K562 (cell line): Measurements from ENCODE around the gene NPTXR. TPM values are rescaled to one million over a fixed set of nuclear protein-coding genes. Genes with fewer than 3 reads are reported as not detected.

ENCODE experiments used
- ATAC-seq: fragments of 200-7000 bp; cut with Tn5 transposase; 3 replicates; pipeline ENCODE4 v1.9.1; 2020; ENCODE audit warnings: moderate library complexity
- BruUV-seq: library from RNA; stranded (reverse); fragments of 400-500 nt; replicated peaks from 2 replicates; lab custom pipeline; 2021; lab: Mats Ljungman, UMichigan
- CTCF ChIA-PET: fragments of 300-600 bp; formaldehyde crosslinking; extraction: SDS; loops from one replicate; lab custom pipeline; 2021; ENCODE audit warnings: low intra/inter-chr PET ratio; lab: Yijun Ruan, JAX
- POLR2A ChIA-PET: fragments of 300-600, 350-650 bp; sonication (Branson Sonifier 250); formaldehyde crosslinking; extraction: SDS; loops from one replicate; lab custom pipeline; 2021; ENCODE audit warnings: antibody characterized with exemption, inconsistent platforms; lab: Yijun Ruan, JAX
- DNase-seq, 4 experiments: peaks; one replicate each; pipeline versions ENCODE4 v3.0.0 to v3.0.0-alpha.2; 2011 to 2018; ENCODE audit warnings: low spot score in 3 of 4, mixed read lengths in 3 of 4; ENCODE audit errors: extremely low read depth in 1 of 4
- FAIRE-seq: peaks from 2 replicates; lab custom pipeline; 2011; peaks lifted over from hg19 to GRCh38; lab: Jason Lieb, UNC
- H2AFZ ChIP-seq: 2 replicates; pipeline ENCODE4 v1.6.0; 2011; ENCODE audit warnings: low read depth, low read length, control low read depth, inconsistent platforms
- H3K27ac ChIP-seq: fragments of 200-600 bp; 3 replicates; pipeline ENCODE4 v1.8.0; 2011; ENCODE audit warnings: low read depth, mild to moderate bottlenecking, control low read depth, inconsistent platforms, low read length, moderate library complexity, mixed read lengths; ENCODE audit errors: extremely low read depth
- H3K27me3 ChIP-seq, 2 experiments: fragments of 300-600 bp in 1 of 2; 2 replicates in 1 of 2; 3 replicates in 1 of 2; pipeline versions ENCODE4 v1.6.0 to v1.8.0; 2011; ENCODE audit warnings: inconsistent platforms in 2 of 2, low read length in 2 of 2, mild to moderate bottlenecking in 1 of 2, mixed read lengths in 1 of 2, moderate library complexity in 1 of 2; ENCODE audit not compliant: control insufficient read depth in 2 of 2, insufficient read depth in 2 of 2
- H3K36me3 ChIP-seq: fragments of 300-600 bp; 3 replicates; pipeline ENCODE4 v1.8.0; 2011; ENCODE audit warnings: mild to moderate bottlenecking, low read length, inconsistent platforms; ENCODE audit not compliant: control insufficient read depth, insufficient read depth
- H3K4me1 ChIP-seq, 2 experiments: fragments of 200-600 bp in 1 of 2; replicated peaks in 1 of 2; 2 replicates in 1 of 2; 3 replicates in 1 of 2; pipeline versions ENCODE4 v1.5.1 to v1.8.0; 2011; ENCODE audit warnings: inconsistent platforms in 2 of 2, low read length in 2 of 2, mild to moderate bottlenecking in 1 of 2, mixed read lengths in 1 of 2, moderate library complexity in 1 of 2; ENCODE audit not compliant: control insufficient read depth in 2 of 2, insufficient read depth in 2 of 2
- H3K4me2 ChIP-seq: 2 replicates; pipeline ENCODE4 v1.6.1; 2011; ENCODE audit warnings: low read length, control low read depth, inconsistent platforms, mixed read lengths; ENCODE audit not compliant: insufficient read depth
- H3K4me3 ChIP-seq: fragments of 200-600 bp; sonication (generic), shearing (Covaris generic); 2 replicates; pipeline ENCODE4 v1.5.1; 2016; ENCODE audit warnings: control low read depth, inconsistent platforms
- H3K79me2 ChIP-seq: fragments of 200-600 bp; 3 replicates; pipeline ENCODE4 v1.8.0; 2011; ENCODE audit warnings: low read length, inconsistent platforms; ENCODE audit not compliant: control insufficient read depth, insufficient read depth
- H3K9ac ChIP-seq, 2 experiments: 2 replicates each; pipeline versions ENCODE4 v1.6.0 to v1.6.1; 2011; ENCODE audit warnings: low read depth in 2 of 2, low read length in 2 of 2, control low read depth in 1 of 2, inconsistent platforms in 1 of 2, mild to moderate bottlenecking in 1 of 2, mixed read lengths in 1 of 2; ENCODE audit not compliant: insufficient read depth in 1 of 2
- H3K9me1 ChIP-seq: one replicate; pipeline ENCODE4 v1.6.0; 2011; ENCODE audit warnings: inconsistent platforms, mild to moderate bottlenecking, low read length, moderate library complexity; ENCODE audit not compliant: control insufficient read depth, insufficient read depth
- H3K9me3 ChIP-seq: replicated peaks from 2 replicates; pipeline ENCODE4 v1.5.1; 2011; ENCODE audit warnings: low read depth, low read length, inconsistent platforms; ENCODE audit not compliant: control insufficient read depth, insufficient read depth
- H4K20me1 ChIP-seq: replicated peaks from 2 replicates; pipeline ENCODE4 v1.6.1; 2011; ENCODE audit warnings: low read length, inconsistent platforms, mixed read lengths; ENCODE audit not compliant: control insufficient read depth, insufficient read depth
- EZH2 ChIP-seq: IDR thresholded peaks from 2 replicates; pipeline ENCODE4 v1.6.1; 2012; ENCODE audit warnings: low read depth, mild to moderate bottlenecking, inconsistent platforms, low read length, borderline replicate concordance
- GATAD2B ChIP-seq: fragments of 450-650 bp; IDR thresholded peaks from 2 replicates; pipeline ENCODE4 v1.6.1; 2017; ENCODE audit warnings: mild to moderate bottlenecking, borderline replicate concordance
- HDAC1 ChIP-seq, 2 experiments: fragments of 450-650 bp; IDR thresholded peaks; 2 replicates each; pipeline ENCODE4 v1.6.1; 2016 to 2017; ENCODE audit warnings: inconsistent platforms in 1 of 2, mild to moderate bottlenecking in 1 of 2, moderate library complexity in 1 of 2
- PYGO2 ChIP-seq: fragments of 450-650 bp; IDR thresholded peaks from 2 replicates; pipeline ENCODE4 v1.6.1; 2016; ENCODE audit warnings: mild to moderate bottlenecking, missing genetic modification characterization, moderate library complexity, missing compliant biosample characterization
- RCOR1 ChIP-seq, 2 experiments: IDR thresholded peaks; 2 replicates each; pipeline ENCODE4 v1.6.1; 2012; ENCODE audit warnings: low read depth in 2 of 2, low read length in 2 of 2, borderline replicate concordance in 1 of 2, improper control_type of control experiment in 1 of 2
- SREBF2 ChIP-seq: sonication (generic); formaldehyde crosslinking; IDR thresholded peaks from 2 replicates; pipeline ENCODE4 v1.4.0; 2020; ENCODE audit warnings: mild to moderate bottlenecking, missing genetic modification reagents
- ZNF436 ChIP-seq: fragments of 250-450, 450-650 bp; sonication (Bioruptor Pico); formaldehyde crosslinking; IDR thresholded peaks from 2 replicates; pipeline ENCODE4 v1.7.0; 2020; ENCODE audit warnings: mild to moderate bottlenecking
- WGBS: fragments of 100-300 bp; shearing (Covaris generic); methylation state at CpG from one replicate; pipeline ENCODE4 v1.1.6; 2016; ENCODE audit warnings: low coverage, mixed read lengths; ENCODE audit not compliant: insufficient coverage; ENCODE audit errors: missing lambda C conversion rate; 5-methylcytosine and 5-hydroxymethylcytosine counted together
- in situ Hi-C: fragments of 300-500 bp; cut with MboI; formaldehyde crosslinking; loops from 4 replicates; pipeline ENCODE4 v1.15.0; 2018; ENCODE audit warnings: inconsistent platforms, mixed read lengths
- intact Hi-C: fragments of 100-400 bp; cut with micrococcal nuclease; formaldehyde crosslinking; loops from 2 replicates; pipeline ENCODE4 v1.14.2; 2022
- polyA plus RNA-seq, 8 experiments: library from polyadenylated mRNA; depleted of rRNA in 4 of 8; stranded (reverse) in 5 of 8; unstranded in 3 of 8; fragments of >200 nt; fragmentation: Nextera tagmentation in 2 of 8; fragmentation: Illumina TruSeq in 1 of 8; extraction: Ambion mirVana in 2 of 8; extraction: Trizol in 1 of 8; gene quantifications; 2 replicates each; pipeline versions ENCODE4 v1.2.1 to v1.2.3, GENCODE V29; 2011 to 2014; ENCODE audit warnings: inconsistent platforms in 1 of 8, missing spikeins in 1 of 8
- total RNA-seq, 7 experiments: library from RNA; depleted of rRNA in 6 of 7; stranded (reverse); fragments of >200 nt in 6 of 7; fragmentation: Illumina TruSeq in 2 of 7; extraction: Trizol in 2 of 7; gene quantifications; 2 replicates each; pipeline versions ENCODE4 v1.2.1 to v1.2.3, GENCODE V29; 2011 to 2021; ENCODE audit warnings: low replicate concordance in 1 of 7

Gene NPTXR
- total and polyA plus RNA-seq, 9 of the 15 experiments (the other 6 are each of a cell fraction or from before 2014, with no cell fraction given) = 0.01 to 3.1 (median 1.1) TPM

DNA sequence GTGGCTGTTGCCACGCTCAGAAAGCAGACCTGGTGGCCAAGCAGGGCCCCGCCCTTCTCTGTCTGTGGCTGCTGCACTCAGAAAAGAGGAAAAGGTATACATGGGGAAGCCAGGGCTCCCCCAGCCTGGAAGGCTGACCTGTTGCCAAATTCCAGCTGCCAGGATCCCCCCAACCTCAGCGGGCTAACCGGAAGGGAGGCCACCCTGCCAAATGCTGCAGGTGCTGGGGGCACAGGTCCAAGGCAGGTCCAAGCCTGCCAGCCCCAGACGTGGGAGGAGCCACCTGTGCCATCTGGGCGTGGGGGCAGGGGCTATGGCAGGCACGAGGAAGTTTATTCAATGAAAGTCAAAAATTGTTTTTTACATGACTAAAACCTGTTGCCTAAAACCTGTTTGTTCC lies 2.6 kb downstream of the NPTXR start:
- POLR2A ChIA-PET = interaction anchor here (0.9 to 2.0 kb wide), 2 partner anchors 13 to 24 kb away, joined by 3 to 7 read pairs; no protein-coding TSS in a partner anchor

DNA sequence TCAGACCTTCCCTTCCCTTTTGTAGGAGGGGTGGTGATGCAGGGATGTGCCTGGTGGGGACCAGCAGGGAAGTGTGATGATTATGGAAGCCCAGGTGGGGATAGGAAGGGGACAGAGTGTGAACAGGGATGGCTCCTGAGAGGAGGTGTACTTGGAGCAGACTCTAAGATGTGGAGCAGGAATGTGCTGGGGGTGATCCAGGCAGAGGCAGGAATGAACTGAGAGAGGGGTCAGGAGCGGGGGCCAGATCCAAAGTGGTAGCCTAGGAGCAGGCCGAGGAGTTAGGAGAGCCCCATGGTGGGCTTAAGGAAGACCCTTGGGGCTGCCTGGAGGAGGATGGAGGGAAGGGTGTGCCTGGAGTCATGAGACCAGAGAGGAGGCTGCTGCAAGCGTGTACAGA lies 3.7 kb downstream of the NPTXR start:
- Histone ChIP-seq H3K4me2 (no peak overlapping the region), H3K9me1 (no peaks in the 10 kb centered on the region), H4K20me1 (no peaks in the 10 kb centered on the region), H3K27me3 (no peaks in the 10 kb centered on the region), H3K4me3 (no peak overlapping the region), H3K4me1 (peaks cover 4 to 33% of the 10 kb centered on the region in 2 experiments; a peak in 3 of 5 replicates), H2AFZ (no peak overlapping the region), H3K9ac (no peak overlapping the region), H3K79me2 (no peaks in the 10 kb centered on the region), H3K9me3 (no peaks in the 10 kb centered on the region), H3K27ac (no peak overlapping the region), H3K36me3 (no peaks in the 10 kb centered on the region)
- intact Hi-C loops (loop anchor here (5.0 kb wide), 1 partner anchor 73 kb away; no protein-coding TSS in a partner anchor), in situ Hi-C loops (no loop called here)
- no peak for TF ChIP-seq ZNF436 (CRISPR knock-in tag)
- no peak for TF ChIP-seq RCOR1 (IDR thresholded peaks at IDR 0.05; ENCODE audit: borderline replicate concordance in 1 of 2, low read depth in 2 of 2, low read length in 2 of 2)
- TF ChIP-seq GATAD2B = no peak
- no peak for TF ChIP-seq SREBF2
- no peak for ATAC-seq
- BruUV-seq = no TSS peak
- ChIA-PET CTCF (no interaction called here), POLR2A (no interaction called here)
- no peak for FAIRE-seq
- WGBS = 88% methylated on average over 2 of the region's 3 CpGs
- DNase-seq = no peak

More for the DNA sequence above, 2.6 kb downstream of the NPTXR start:
- intact Hi-C loops = loop anchor here (5.0 kb wide), 1 partner anchor 74 kb away; no protein-coding TSS in a partner anchor
- FAIRE-seq (no peak), DNase-seq (no peak), ATAC-seq (no peak)
- Histone ChIP-seq H3K4me3 (no peak overlapping the region), H4K20me1 (no peaks in the 10 kb centered on the region), H3K4me1 (peaks cover 4 to 33% of the 10 kb centered on the region in 2 experiments; a peak in 3 of 5 replicates), H2AFZ (no peak overlapping the region), H3K4me2 (no peak overlapping the region), H3K9me3 (no peaks in the 10 kb centered on the region), H3K27ac (no peak overlapping the region), H3K36me3 (no peaks in the 10 kb centered on the region), H3K79me2 (no peaks in the 10 kb centered on the region), H3K9ac (peak overlapping the region in 1 of 2 experiments; percentile 33; a peak in 2 of 4 replicates), H3K9me1 (no peaks in the 10 kb centered on the region), H3K27me3 (no peaks in the 10 kb centered on the region)
- in situ Hi-C loops = no loop called here
- CTCF ChIA-PET = no interaction called here
- WGBS = 53% methylated on average over 7 of the region's 7 CpGs
- no peak for TF ChIP-seq HDAC1 (IDR thresholded peaks at IDR 0.05)
- TF ChIP-seq PYGO2 = no peak
- TF ChIP-seq EZH2 = no peak
- BruUV-seq = no TSS peak
